Measurements from ENCODE around the gene FMNL2.
A peak's percentile ranks its signal among the peaks of the same experiment; 100 is the strongest.

FMNL2 gene

GRCh38 chr2:152617456-152618192 lies 282.6 kb downstream of the FMNL2 start:
- DNase-seq (ENCODE audit: low spot score), result no peak

- no peak for DNase-seq (ENCODE audit: low spot score)
These were observed 283.2 kb downstream of the FMNL2 start for GRCh38 chr2:152618193-152618564.

GRCh38 chr2:152620208-152620607 lies 285.2 kb downstream of the FMNL2 start:
- no peak for DNase-seq (ENCODE audit: low spot score)

- DNase-seq (ENCODE audit: low spot score), result no peak
These were observed 286.0 kb downstream of the FMNL2 start for GRCh38 chr2:152620985-152621384.

GRCh38 chr2:152622219-152622618 lies 287.2 kb downstream of the FMNL2 start:
- DNase-seq (ENCODE audit: low spot score), result no peak

GRCh38 chr2:152623076-152623740 lies 288.2 kb downstream of the FMNL2 start:
- no peak for DNase-seq (ENCODE audit: low spot score)

- no peak for DNase-seq (ENCODE audit: low spot score)
These were observed 288.8 kb downstream of the FMNL2 start for GRCh38 chr2:152623775-152624174.

- no peak for DNase-seq (ENCODE audit: low spot score)
These were observed 289.8 kb downstream of the FMNL2 start for GRCh38 chr2:152624805-152625204.

- no peak for DNase-seq (ENCODE audit: low spot score)
These were observed 292.0 kb downstream of the FMNL2 start for GRCh38 chr2:152626911-152627339.

- DNase-seq (ENCODE audit: low spot score), result no peak
These were observed 292.5 kb downstream of the FMNL2 start for GRCh38 chr2:152627351-152627957.

- DNase-seq (ENCODE audit: low spot score), result no peak
These were observed 294.2 kb downstream of the FMNL2 start for GRCh38 chr2:152629202-152629601.

- no peak for DNase-seq (ENCODE audit: low spot score)
These were observed 295.5 kb downstream of the FMNL2 start for GRCh38 chr2:152630466-152630865.

- DNase-seq (ENCODE audit: low spot score), result no peak
These were observed 297.8 kb downstream of the FMNL2 start for GRCh38 chr2:152632736-152633135.

GRCh38 chr2:152635635-152636298 lies 300.8 kb downstream of the FMNL2 start:
- peak; percentile 49 for DNase-seq (ENCODE audit: low spot score)

GRCh38 chr2:152637251-152637650 lies 302.3 kb downstream of the FMNL2 start:
- DNase-seq (ENCODE audit: low spot score), result no peak

- DNase-seq (ENCODE audit: low spot score), result no peak
These were observed 303.1 kb downstream of the FMNL2 start for GRCh38 chr2:152638056-152638455.

- DNase-seq (ENCODE audit: low spot score), result no peak
These were observed 303.6 kb downstream of the FMNL2 start for GRCh38 chr2:152638590-152638989.

- no peak for DNase-seq (ENCODE audit: low spot score)
These were observed 309.4 kb downstream of the FMNL2 start for GRCh38 chr2:152644189-152644873.

GRCh38 chr2:152646264-152646663 lies 311.3 kb downstream of the FMNL2 start:
- no peak for DNase-seq (ENCODE audit: low spot score)

- no peak for DNase-seq (ENCODE audit: low spot score)
These were observed 311.8 kb downstream of the FMNL2 start for GRCh38 chr2:152646775-152647174.

- no peak for DNase-seq (ENCODE audit: low spot score)
These were observed 312.6 kb downstream of the FMNL2 start for GRCh38 chr2:152647552-152647951.

GRCh38 chr2:152648336-152648735 lies 313.4 kb downstream of the FMNL2 start:
- no peak for DNase-seq (ENCODE audit: low spot score)

Measured in CD4-positive, alpha-beta T cell treated with Interleukin-6 at 100 ng/mL for 8 hours (primary cell).